Naive B cell (primary cell): ENCODE results near the gene CDH22. TPM values are rescaled to one million over a fixed set of nuclear protein-coding genes. Genes with fewer than 3 reads are reported as not detected.

Experiments
- ATAC-seq, 2 donors: fragments of 150-1000 bp; cut with Tn5 transposase; 2 replicates each; pipeline ENCODE4 v1.10.0; 2021; ENCODE audit warnings: low read depth in 2 of 2, mild to moderate bottlenecking in 2 of 2, moderate library complexity in 2 of 2
- DNase-seq: peaks from one replicate; pipeline ENCODE4 v3.0.0; 2022
- H3K27ac Mint-ChIP-seq, 6 donors: one replicate each; pipeline ENCODE4 v1.8.0; 2020 to 2022; ENCODE audit warnings: mild to moderate bottlenecking in 6 of 6, mixed read lengths in 6 of 6, moderate library complexity in 5 of 6, inconsistent platforms in 2 of 6
- H3K27me3 Mint-ChIP-seq, 3 donors: one replicate each; pipeline ENCODE4 v1.8.0; 2021 to 2022; ENCODE audit warnings: mixed read lengths in 3 of 3, mild to moderate bottlenecking in 1 of 3
- H3K36me3 Mint-ChIP-seq, 2 donors: one replicate each; pipeline ENCODE4 v1.8.0; 2020 to 2022; ENCODE audit warnings: mixed read lengths in 2 of 2, inconsistent platforms in 1 of 2, mild to moderate bottlenecking in 1 of 2
- H3K4me1 Mint-ChIP-seq, 3 donors: one replicate each; pipeline ENCODE4 v1.8.0; 2020 to 2022; ENCODE audit warnings: mixed read lengths in 3 of 3, inconsistent platforms in 1 of 3, mild to moderate bottlenecking in 1 of 3, moderate library complexity in 1 of 3
- H3K4me3 Mint-ChIP-seq, 8 donors: one replicate each; pipeline ENCODE4 v1.8.0; 2020 to 2022; ENCODE audit warnings: mild to moderate bottlenecking in 8 of 8, mixed read lengths in 8 of 8, moderate library complexity in 8 of 8, inconsistent platforms in 2 of 8
- H3K9me3 Mint-ChIP-seq, 7 donors: one replicate each; pipeline ENCODE4 v1.8.0; 2020 to 2022; ENCODE audit warnings: mixed read lengths in 7 of 7, mild to moderate bottlenecking in 5 of 7, inconsistent platforms in 2 of 7, moderate library complexity in 1 of 7
- polyA plus RNA-seq, 6 donors: library from polyadenylated mRNA; unstranded; fragments of 300-500 nt; fragmentation: Illumina TruSeq; gene quantifications; one replicate each; pipeline ENCODE4 v1.2.3, GENCODE V29; 2021; ENCODE audit warnings: low read depth in 6 of 6

The CDH22 gene
- polyA plus RNA-seq, 6 donors from 2014 or later = not detected

DNA sequence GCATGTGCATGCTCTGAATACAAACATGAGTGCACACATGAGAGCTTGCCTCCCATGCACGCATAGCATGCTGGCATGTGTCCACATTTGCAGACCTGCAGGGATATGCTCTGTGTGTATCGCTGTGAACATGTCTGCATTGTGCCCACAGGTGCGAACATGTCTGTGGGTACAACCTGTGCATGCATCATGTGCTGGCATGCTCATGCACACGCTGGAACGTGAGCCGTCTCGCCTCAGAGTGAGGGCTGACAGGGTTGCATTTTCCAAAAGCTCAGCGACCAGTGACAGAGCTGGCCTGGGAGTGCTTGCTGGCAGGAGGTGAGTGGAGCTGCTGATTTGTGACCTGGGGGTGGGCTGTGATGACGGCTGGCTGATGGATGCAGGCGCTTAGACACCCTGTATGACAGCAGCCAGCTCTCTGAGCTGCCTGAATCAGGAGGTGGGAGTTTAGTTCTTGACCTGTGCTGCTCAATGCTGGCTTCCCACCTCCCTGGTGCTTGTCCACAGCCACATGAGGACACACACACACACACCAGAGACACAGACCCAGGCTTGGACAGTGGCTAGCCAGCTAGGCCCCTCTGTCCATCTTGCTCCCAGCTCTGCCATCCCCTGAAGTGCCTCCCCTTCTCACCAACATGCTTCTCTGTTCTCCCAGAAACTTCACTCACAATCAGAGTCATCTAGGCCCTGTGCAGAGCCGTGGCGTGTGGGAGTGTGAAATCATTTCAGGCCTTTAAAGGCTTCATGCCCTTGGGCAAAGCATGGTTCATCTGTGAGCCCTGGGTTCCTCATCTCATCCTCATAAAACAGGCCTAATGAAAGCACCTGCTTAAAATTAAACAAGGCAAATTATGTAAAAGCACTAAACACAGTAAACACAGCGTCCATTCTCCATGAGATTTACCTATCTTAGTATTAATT lies 138.8 kb downstream of the CDH22 start:
- no peak for ATAC-seq
- Mint-ChIP-seq H3K27ac (no peak overlapping the region), H3K4me3 (no peak overlapping the region), H3K27me3 (peaks cover 61 to 86% (median 83%) of the 10 kb centered on the region in 3 donors), H3K36me3 (no peaks in the 10 kb centered on the region), H3K4me1 (peaks cover 0 to 9% (median 0%) of the 10 kb centered on the region in 3 donors), H3K9me3 (no peaks in the 10 kb centered on the region)
- no peak for DNase-seq

DNA sequence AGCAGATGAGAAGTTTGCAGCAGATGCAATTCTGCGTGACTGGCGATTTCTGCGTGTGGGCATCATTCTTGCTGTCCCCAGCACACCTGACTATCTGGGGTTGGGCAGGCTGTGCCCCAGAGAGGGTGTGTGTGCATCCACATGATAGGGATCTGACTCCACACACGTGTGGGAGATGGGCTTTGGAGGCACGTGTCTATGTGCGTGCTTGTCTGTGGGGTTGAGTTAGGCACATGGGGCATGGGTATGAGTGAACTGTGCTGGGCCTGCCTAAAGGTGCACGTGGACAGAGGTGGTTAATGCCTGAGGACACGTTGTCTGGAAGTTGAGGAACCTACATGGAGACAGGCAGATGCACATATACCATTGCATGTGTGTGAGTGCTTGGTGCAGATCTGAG lies 139.9 kb downstream of the CDH22 start:
- Mint-ChIP-seq H3K4me3 (no peak overlapping the region), H3K4me1 (peaks cover 0 to 9% (median 0%) of the 10 kb centered on the region in 3 donors), H3K27me3 (peaks cover 64 to 87% (median 83%) of the 10 kb centered on the region in 3 donors), H3K9me3 (no peaks in the 10 kb centered on the region), H3K27ac (no peak overlapping the region), H3K36me3 (no peaks in the 10 kb centered on the region)
- no peak for DNase-seq
- no peak for ATAC-seq

DNA sequence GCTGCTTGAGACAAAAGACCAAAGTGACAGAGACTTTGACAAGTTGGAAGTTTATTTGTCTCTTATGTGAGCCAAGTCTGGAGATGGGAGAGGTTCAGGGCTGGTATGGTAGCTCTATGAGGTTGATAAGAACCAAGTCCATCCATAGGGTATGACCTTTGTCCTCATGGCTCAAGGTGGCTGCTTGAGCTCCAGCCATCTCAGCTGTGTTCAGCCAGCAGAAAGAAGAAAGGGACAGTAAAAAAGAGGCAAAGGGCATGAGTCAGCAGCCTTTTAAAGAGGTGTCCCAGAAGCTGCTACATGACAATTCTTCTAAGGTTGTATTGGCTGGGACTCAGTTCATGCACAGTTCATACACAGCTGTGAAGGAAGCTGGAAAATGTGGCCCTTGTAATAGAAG lies 141.2 kb downstream of the CDH22 start:
- Mint-ChIP-seq H3K4me1 (peaks cover 0 to 9% (median 0%) of the 10 kb centered on the region in 3 donors), H3K36me3 (no peaks in the 10 kb centered on the region), H3K9me3 (no peaks in the 10 kb centered on the region), H3K4me3 (no peak overlapping the region), H3K27ac (no peak overlapping the region), H3K27me3 (peaks cover 59 to 83% (median 83%) of the 10 kb centered on the region in 3 donors)
- DNase-seq = no peak
- no peak for ATAC-seq

DNA sequence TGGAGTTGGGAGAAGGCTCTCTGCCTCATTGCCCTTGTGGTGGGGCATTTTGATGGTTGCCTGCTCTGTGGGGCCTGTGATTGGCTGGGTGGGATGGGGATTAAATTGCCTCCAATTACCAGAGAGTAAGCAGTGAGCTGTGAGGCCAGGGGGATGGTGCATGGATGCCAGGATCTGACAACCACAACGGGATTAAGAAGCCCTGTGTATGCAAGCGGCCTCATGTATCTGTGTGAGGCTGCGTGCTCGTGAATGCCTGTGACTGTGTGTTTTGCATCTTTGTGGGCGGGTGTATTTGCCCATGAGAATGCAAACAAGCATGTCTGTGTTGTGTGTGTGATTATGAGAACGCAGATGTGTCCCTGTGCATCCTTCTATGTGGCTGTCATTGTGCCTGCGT lies 144.0 kb downstream of the CDH22 start:
- ATAC-seq (no peak), DNase-seq (no peak)
- no peak overlapping the region for H3K4me3 Mint-ChIP-seq
- no peaks in the 10 kb centered on the region for H3K9me3 Mint-ChIP-seq
- no peak overlapping the region for H3K27ac Mint-ChIP-seq
- H3K4me1 Mint-ChIP-seq = no peaks in the 10 kb centered on the region
- H3K27me3 Mint-ChIP-seq = peaks cover 54 to 86% (median 81%) of the 10 kb centered on the region in 3 donors
- H3K36me3 Mint-ChIP-seq = no peaks in the 10 kb centered on the region

DNA sequence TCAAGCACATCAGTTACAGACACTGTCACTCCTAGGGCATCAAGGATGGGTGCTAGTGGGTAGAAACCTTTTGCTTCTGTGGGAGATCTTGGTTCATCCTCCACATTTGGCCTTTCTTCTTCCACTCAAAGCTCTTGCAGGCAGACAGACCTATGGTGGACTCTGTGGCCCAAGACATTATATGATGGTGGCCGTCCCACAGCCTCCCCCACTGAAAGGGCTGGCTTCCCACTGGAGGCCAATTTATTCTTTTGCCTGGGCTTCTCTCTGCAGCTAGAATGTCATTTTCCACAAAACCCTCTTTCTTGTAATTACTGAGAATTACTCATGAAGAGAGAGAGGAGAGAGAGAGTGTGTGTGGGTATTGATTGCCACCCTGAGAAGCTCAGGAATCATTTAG lies 146.4 kb downstream of the CDH22 start:
- no peak overlapping the region for H3K27ac Mint-ChIP-seq
- H3K9me3 Mint-ChIP-seq = no peaks in the 10 kb centered on the region
- H3K4me1 Mint-ChIP-seq = no peaks in the 10 kb centered on the region
- no peak overlapping the region for H3K4me3 Mint-ChIP-seq
- DNase-seq (no peak), ATAC-seq (no peak)
- peaks cover 45 to 85% (median 62%) of the 10 kb centered on the region in 3 donors for H3K27me3 Mint-ChIP-seq
- H3K36me3 Mint-ChIP-seq = no peaks in the 10 kb centered on the region

DNA sequence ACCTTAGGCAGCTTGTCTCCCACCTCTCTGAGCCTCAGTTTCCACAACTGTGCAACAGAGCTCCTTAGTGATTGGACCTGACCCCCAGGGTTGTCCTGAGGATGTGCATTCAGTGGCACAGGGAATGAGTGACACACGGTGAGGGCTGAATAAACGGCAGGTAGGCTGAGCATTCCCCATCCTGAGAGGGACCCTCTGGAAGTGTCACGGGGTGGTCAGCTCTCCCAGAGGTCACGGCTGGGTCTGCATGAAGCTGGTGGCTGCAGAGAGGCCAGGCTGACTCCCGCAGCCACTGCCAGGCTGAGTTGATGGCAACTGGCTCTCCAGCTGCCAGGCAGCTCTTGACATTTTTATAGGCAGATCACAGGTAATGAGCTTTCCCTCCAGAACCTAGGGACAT lies 147.6 kb downstream of the CDH22 start:
- H3K27me3 Mint-ChIP-seq = peaks cover 38 to 76% (median 51%) of the 10 kb centered on the region in 3 donors

DNA sequence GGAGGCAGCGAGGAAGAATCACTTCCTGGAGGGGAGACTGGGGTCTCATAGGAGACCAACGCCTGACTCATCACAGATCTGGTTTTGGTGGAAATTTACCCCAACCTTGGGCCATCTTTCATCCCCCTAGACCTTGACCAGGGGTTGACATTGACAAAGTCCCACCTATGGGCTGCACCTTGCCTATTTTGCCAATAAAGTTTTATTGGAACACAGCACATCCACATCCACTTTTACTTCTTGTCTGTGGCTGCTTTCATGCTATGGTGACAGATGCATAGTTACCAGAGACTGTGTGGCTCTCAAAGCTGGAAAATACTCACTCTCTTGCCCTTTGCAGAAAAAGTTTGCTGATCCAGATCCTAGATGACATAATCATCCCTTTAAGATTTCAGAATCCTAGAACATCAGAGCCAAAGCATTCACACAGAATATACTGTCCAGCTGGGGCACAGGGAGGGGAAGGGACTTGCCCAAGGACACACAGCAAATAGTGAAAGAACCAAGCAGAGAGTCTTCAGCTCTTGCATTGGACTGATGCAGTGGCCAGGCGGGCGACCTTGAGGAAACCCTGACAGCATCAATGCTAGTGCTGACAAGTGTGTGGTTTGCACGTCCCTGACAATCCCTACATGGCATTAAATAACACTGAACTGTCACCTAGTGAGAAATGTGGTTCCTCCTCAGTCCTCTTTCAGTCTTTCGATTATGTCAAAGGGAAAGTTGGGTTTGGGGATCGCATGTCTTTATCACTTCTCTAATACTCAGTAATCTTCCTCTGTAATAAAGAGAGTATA lies 149.0 kb downstream of the CDH22 start:
- DNase-seq = no peak
- Mint-ChIP-seq H3K27ac (peak overlapping the region in 1 of 6 donors; percentile 52), H3K9me3 (no peaks in the 10 kb centered on the region), H3K27me3 (peaks cover 39 to 82% (median 57%) of the 10 kb centered on the region in 3 donors), H3K4me1 (no peaks in the 10 kb centered on the region), H3K4me3 (no peak overlapping the region), H3K36me3 (no peaks in the 10 kb centered on the region)
- no peak for ATAC-seq

More for the DNA sequence above, 147.6 kb downstream of the CDH22 start:
- ATAC-seq (no peak), DNase-seq (no peak)
- Mint-ChIP-seq H3K4me3 (no peak overlapping the region), H3K36me3 (no peaks in the 10 kb centered on the region), H3K27ac (no peak overlapping the region), H3K9me3 (no peaks in the 10 kb centered on the region), H3K4me1 (no peaks in the 10 kb centered on the region)

DNA sequence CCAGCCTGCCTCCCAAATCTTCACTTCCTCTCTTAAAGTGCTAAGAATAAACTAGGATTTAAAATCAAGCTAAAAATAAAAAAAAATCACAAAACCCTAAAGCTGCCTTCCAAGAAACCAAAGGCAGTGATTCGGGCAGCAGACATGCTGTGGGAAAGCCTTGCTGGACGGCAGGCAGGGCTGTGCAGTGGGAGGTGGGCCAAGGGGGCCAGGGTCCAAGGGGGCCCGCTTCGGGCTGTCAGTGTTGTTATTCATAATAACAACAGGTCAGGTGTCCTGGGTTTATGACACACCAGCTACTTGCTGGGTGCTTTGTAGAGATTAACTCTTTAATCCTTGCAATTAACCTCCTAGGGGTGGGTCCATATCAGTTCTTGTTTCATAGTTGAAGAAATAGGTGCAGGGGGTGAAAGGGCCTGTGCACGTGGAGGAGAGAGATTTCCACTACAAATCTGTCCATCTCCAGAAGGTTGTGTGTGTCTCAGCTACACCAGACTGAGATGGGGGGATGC lies 149.8 kb downstream of the CDH22 start:
- Mint-ChIP-seq H3K4me3 (no peak overlapping the region), H3K27ac (no peak overlapping the region), H3K36me3 (no peaks in the 10 kb centered on the region), H3K4me1 (no peaks in the 10 kb centered on the region), H3K27me3 (peaks cover 40 to 81% (median 50%) of the 10 kb centered on the region in 3 donors), H3K9me3 (no peaks in the 10 kb centered on the region)
- no peak for ATAC-seq
- DNase-seq = no peak

DNA sequence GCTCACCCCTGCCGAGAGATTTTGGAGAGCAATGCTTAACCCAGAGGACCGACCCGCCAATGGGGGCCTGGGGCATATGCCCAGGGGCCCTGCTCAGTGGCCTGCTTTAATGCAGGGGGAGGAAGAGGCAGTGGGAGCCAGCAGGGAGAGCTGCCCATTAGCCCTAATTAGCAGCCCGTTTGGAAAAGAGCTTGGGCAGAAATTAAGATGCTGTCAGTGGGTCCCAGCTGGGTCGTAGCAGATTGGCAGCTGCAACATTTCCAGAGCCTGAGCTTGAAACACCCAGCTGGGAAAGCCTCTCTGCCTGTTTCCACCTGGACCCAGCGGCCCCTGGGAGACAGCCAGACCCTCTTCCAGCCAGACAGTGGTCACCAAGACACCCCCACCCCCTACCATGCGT lies 150.7 kb downstream of the CDH22 start:
- Mint-ChIP-seq H3K4me3 (no peak overlapping the region), H3K9me3 (no peaks in the 10 kb centered on the region), H3K27ac (no peak overlapping the region), H3K27me3 (peaks cover 38 to 76% (median 46%) of the 10 kb centered on the region in 3 donors), H3K36me3 (no peaks in the 10 kb centered on the region), H3K4me1 (no peaks in the 10 kb centered on the region)
- DNase-seq = no peak
- no peak for ATAC-seq

DNA sequence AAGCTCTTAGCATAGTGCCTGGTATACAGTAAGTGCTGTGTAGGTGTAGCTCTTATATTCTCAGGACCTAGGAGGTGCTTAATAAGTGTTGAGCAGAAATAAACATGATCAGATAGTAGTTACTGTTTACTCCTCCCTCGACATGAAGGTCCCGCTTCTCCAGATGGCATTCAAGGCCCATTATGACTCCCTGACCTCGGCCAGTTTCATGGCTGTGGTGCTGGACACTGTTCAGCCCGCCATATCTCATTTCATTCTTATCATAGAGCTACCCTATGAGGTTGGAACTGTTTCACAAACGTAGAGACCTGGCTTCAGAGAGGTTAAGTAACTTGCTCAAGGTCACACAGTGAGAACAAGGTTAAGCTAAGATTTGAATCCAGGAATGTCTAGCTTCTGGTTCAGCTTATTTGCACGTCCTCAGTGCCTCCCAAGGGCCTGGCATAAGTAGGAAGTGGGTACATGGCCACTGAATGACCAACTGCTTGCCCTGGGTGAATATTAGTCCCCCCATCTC lies 151.2 kb downstream of the CDH22 start:
- Mint-ChIP-seq H3K27ac (no peak overlapping the region), H3K27me3 (peaks cover 35 to 75% (median 41%) of the 10 kb centered on the region in 3 donors), H3K36me3 (no peaks in the 10 kb centered on the region), H3K4me1 (no peaks in the 10 kb centered on the region), H3K4me3 (no peak overlapping the region), H3K9me3 (no peaks in the 10 kb centered on the region)
- ATAC-seq (no peak), DNase-seq (no peak)

DNA sequence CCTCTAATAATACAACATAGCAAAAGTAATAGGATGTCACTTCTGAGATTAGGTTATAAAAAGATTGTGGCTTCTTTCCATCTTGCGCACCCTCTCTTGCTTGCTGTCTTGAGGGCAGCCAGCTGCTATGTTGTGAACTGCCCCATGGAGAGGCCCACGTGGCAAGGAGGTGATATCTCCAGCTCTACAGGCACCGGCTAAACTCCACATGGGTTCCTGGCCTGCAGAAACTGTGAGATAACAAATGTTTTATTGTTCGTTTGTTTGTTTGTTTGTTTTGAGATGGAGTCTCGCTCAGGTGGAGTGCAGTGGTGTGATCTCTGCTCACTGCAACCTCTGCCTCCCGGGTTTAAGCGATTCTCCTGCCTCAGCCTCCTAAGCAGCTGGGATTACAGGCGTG lies 152.2 kb downstream of the CDH22 start:
- no peaks in the 10 kb centered on the region for H3K36me3 Mint-ChIP-seq
- H3K9me3 Mint-ChIP-seq = no peaks in the 10 kb centered on the region
- peaks cover 29 to 72% (median 30%) of the 10 kb centered on the region in 3 donors for H3K27me3 Mint-ChIP-seq
- ATAC-seq = no peak
- H3K4me3 Mint-ChIP-seq = no peak overlapping the region
- H3K27ac Mint-ChIP-seq = peak overlapping the region in 2 of 6 donors; percentile 11 to 59
- no peak for DNase-seq
- no peaks in the 10 kb centered on the region for H3K4me1 Mint-ChIP-seq

DNA sequence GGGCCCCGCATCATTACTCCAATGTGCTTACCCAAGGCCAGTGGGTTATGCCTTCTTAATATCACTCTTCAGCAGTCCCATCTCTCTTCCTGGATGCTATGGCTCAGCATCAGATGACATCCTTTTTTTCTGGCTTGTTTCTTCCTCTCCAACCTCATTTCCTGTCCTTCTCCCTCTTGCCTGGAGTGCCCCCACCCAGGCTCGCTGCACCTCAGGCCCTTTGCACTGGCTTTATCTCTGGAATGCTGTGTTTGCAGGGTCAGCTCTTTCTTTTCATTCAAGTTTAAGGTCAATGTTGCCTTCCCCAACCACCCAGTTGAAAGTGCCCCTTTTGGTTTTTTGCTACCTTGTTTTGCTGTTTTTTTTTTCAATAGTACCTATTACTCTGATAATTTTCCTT lies 153.5 kb downstream of the CDH22 start:
- ATAC-seq (no peak), DNase-seq (no peak)
- Mint-ChIP-seq H3K27ac (no peak overlapping the region), H3K4me1 (no peaks in the 10 kb centered on the region), H3K36me3 (no peaks in the 10 kb centered on the region), H3K4me3 (no peak overlapping the region), H3K27me3 (peaks cover 19 to 68% (median 27%) of the 10 kb centered on the region in 3 donors), H3K9me3 (no peaks in the 10 kb centered on the region)

DNA sequence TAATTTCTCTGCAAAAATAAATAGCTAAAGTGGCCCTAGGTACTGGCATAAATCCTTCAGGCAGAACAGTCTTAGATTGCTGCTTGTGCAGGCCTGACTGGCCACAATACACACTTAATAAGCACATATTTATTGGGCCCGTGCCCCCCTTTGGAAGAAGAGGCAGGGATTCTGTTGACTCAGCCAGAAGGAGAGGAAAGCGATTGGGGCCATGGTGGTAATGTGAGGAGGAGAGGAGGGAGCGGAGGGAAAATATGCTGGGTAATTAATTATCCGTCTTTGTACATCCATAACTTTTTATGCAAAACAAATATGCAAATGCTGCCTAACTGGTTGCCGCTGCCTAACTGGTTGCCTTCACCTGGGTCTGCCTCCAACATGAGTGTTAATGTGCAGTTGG lies 154.0 kb downstream of the CDH22 start:
- Mint-ChIP-seq H3K4me3 (no peak overlapping the region), H3K27ac (no peak overlapping the region), H3K27me3 (peaks cover 18 to 63% (median 25%) of the 10 kb centered on the region in 3 donors), H3K4me1 (no peaks in the 10 kb centered on the region), H3K9me3 (no peaks in the 10 kb centered on the region), H3K36me3 (no peaks in the 10 kb centered on the region)
- DNase-seq (no peak), ATAC-seq (no peak)
